PC-3 (cell line): ENCODE measurements around the gene PBXIP1. TPM values are rescaled to one million over a fixed set of nuclear protein-coding genes. Genes with fewer than 3 reads are reported as not detected.

Experiments used
- ATAC-seq: fragments of 200-7000 bp; cut with Tn5 transposase; 2 replicates; pipeline ENCODE4 v1.9.1; 2020; ENCODE audit warnings: mild to moderate bottlenecking, moderate library complexity
- BruUV-seq: library from RNA; stranded (reverse); fragments of 400-500 nt; replicated peaks from 2 replicates; lab custom pipeline; 2021; lab: Mats Ljungman, UMichigan
- CTCF ChIA-PET: fragments of 300-600 bp; sonication (Branson Sonifier 250); formaldehyde crosslinking; loops from one replicate; lab custom pipeline; 2022; ENCODE audit warnings: antibody characterized with exemption; lab: Charles Lee
- POLR2A ChIA-PET: fragments of 300-600 bp; sonication (Branson Sonifier 250); formaldehyde crosslinking; loops from one replicate; lab custom pipeline; 2022; ENCODE audit warnings: antibody characterized with exemption; ENCODE audit not compliant: unreplicated experiment; lab: Charles Lee
- DNase-seq: peaks from one replicate; pipeline ENCODE4 v3.0.0-alpha.2; 2015
- H2AFZ ChIP-seq: fragments of 300-600 bp; sonication (generic); 2 replicates; pipeline ENCODE4 v1.6.0; 2016; ENCODE audit warnings: antibody characterized with exemption, low read length
- H3F3A ChIP-seq: fragments of 300-600 bp; sonication (generic); one replicate; pipeline ENCODE4 v1.6.0; 2017; ENCODE audit warnings: antibody characterized with exemption, low read length, control low read depth, mild to moderate bottlenecking; ENCODE audit not compliant: unreplicated experiment
- H3K27ac ChIP-seq: fragments of 300-600 bp; sonication (generic); 2 replicates; pipeline ENCODE4 v1.5.1; 2016; ENCODE audit warnings: mild to moderate bottlenecking, low read length
- H3K27me3 ChIP-seq: fragments of 300-600 bp; sonication (generic); 2 replicates; pipeline ENCODE4 v1.6.1; 2016; ENCODE audit warnings: low read length, mixed read lengths
- H3K36me3 ChIP-seq: fragments of 300-600 bp; sonication (generic); 2 replicates; pipeline ENCODE4 v1.6.1; 2016; ENCODE audit warnings: low read depth, mixed run types, low read length, mixed read lengths
- H3K4me1 ChIP-seq: fragments of 300-600 bp; sonication (generic); 2 replicates; pipeline ENCODE4 v1.5.1; 2016; ENCODE audit warnings: low read length; ENCODE audit not compliant: insufficient read depth
- H3K4me2 ChIP-seq: fragments of 300-600 bp; sonication (generic); 2 replicates; pipeline ENCODE4 v1.6.0; 2016; ENCODE audit warnings: low read length
- H3K4me3 ChIP-seq: fragments of 300-600 bp; sonication (generic); 2 replicates; pipeline ENCODE4 v1.5.1; 2016; ENCODE audit warnings: mild to moderate bottlenecking, low read length, mixed read lengths
- H3K79me2 ChIP-seq: fragments of 300-600 bp; sonication (generic); 2 replicates; pipeline ENCODE4 v1.6.1; 2017; ENCODE audit warnings: low read length, mixed read lengths
- H3K9ac ChIP-seq: fragments of 300-600 bp; sonication (generic); 2 replicates; pipeline ENCODE4 v1.6.0; 2016; ENCODE audit warnings: mild to moderate bottlenecking, low read length
- H3K9me2 ChIP-seq: fragments of 300-600 bp; sonication (generic); replicated peaks from 2 replicates; pipeline ENCODE4 v1.6.1; 2016; ENCODE audit warnings: mixed run types, low read length, mixed read lengths
- H3K9me3 ChIP-seq: fragments of 300-600 bp; sonication (generic); 2 replicates; pipeline ENCODE4 v1.6.1; 2016; ENCODE audit warnings: low read length, mixed read lengths
- H4K20me1 ChIP-seq: fragments of 300-600 bp; sonication (generic); 2 replicates; pipeline ENCODE4 v1.6.1; 2016; ENCODE audit warnings: low read length, mixed read lengths
- EZH2 ChIP-seq: fragments of 300-600 bp; sonication (generic); IDR thresholded peaks from one replicate; pipeline ENCODE4 v1.6.1; 2017; ENCODE audit warnings: antibody characterized with exemption, mild to moderate bottlenecking, low read length; ENCODE audit not compliant: unreplicated experiment
- EZH2phosphoT487 ChIP-seq: fragments of 300-600 bp; sonication (generic); IDR thresholded peaks from 2 replicates; pipeline ENCODE4 v1.6.1; 2018; ENCODE audit warnings: mild to moderate bottlenecking, antibody characterized with exemption, low read length, borderline replicate concordance
- intact Hi-C: fragments of 100-400 bp; cut with micrococcal nuclease; formaldehyde crosslinking; loops from 2 replicates; pipeline ENCODE4 v1.9.0; 2023
- total RNA-seq: library from RNA; depleted of rRNA; stranded (reverse); fragments of >200 nt; gene quantifications from 2 replicates; pipeline ENCODE4 v1.2.3, GENCODE V29; 2014
- TF ChIP-seq, protein P1 (sequence below): fragments of 300-600 bp; sonication (generic); conservative IDR thresholded peaks from 2 replicates; pipeline ENCODE4 v1.5.1; 2017; ENCODE audit warnings: antibody characterized with exemption, low read depth, mild to moderate bottlenecking, low read length

PBXIP1 gene
- total RNA-seq, 1 experiment from 2014 or later = 35.4 TPM

DNA sequence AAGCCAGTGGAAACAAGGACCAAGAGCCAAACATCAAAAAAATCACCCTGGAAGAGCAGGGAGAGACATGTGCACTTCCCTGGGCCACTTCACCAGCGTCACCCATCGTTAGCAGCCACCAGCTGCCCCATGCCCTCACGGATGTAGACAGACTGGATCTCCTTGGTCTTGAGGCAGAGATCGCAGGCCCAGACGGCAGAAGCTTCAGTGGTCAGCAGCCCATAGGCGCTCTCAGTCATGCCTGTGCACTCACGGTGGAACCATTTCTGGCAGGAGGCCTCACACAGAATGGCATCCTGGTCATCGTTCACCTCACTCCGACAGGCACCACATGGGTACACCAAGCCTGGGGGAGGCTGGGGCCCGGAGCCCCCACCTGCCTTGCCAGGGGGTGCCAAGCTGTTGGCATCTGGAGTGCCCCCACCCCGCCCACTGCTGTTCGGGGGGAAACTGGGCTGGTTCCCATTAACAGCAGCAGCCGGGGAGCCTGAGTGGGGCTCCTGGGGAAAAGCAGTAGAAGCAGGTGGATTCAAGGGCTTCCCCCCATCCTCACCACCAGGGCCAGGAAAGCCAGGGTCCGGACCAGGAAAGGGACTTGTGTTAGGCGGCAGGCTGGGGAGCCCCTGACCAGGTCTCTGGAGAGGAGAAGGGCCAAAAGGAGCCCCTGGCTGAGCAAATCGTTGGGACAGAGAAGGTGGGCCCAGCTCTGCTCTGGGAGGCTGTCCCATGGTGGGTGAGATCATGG is 3.0 kb upstream of the PBXIP1 start:
- Histone ChIP-seq H3K4me1 (peaks cover 31% of the 10 kb centered on the region), H3K9me3 (no peaks in the 10 kb centered on the region), H3K9me2 (no peaks in the 10 kb centered on the region), H4K20me1 (no peaks in the 10 kb centered on the region), H3K27ac (no peak overlapping the region), H3F3A (no peaks in the 10 kb centered on the region), H3K79me2 (peaks cover 42% of the 10 kb centered on the region), H3K4me2 (no peak overlapping the region), H3K27me3 (no peaks in the 10 kb centered on the region), H3K4me3 (no peak overlapping the region), H3K36me3 (peaks cover 17% of the 10 kb centered on the region; the same call in 1 of the 2 replicates), H2AFZ (no peak overlapping the region), H3K9ac (no peak overlapping the region)
- no peak for ATAC-seq
- no peak for DNase-seq
- no TSS peak for BruUV-seq
- TF ChIP-seq, protein P1, sequence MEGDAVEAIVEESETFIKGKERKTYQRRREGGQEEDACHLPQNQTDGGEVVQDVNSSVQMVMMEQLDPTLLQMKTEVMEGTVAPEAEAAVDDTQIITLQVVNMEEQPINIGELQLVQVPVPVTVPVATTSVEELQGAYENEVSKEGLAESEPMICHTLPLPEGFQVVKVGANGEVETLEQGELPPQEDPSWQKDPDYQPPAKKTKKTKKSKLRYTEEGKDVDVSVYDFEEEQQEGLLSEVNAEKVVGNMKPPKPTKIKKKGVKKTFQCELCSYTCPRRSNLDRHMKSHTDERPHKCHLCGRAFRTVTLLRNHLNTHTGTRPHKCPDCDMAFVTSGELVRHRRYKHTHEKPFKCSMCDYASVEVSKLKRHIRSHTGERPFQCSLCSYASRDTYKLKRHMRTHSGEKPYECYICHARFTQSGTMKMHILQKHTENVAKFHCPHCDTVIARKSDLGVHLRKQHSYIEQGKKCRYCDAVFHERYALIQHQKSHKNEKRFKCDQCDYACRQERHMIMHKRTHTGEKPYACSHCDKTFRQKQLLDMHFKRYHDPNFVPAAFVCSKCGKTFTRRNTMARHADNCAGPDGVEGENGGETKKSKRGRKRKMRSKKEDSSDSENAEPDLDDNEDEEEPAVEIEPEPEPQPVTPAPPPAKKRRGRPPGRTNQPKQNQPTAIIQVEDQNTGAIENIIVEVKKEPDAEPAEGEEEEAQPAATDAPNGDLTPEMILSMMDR = no peak
- no peak for TF ChIP-seq EZH2
- TF ChIP-seq EZH2phosphoT487 = no peak
- CTCF ChIA-PET = no interaction called here
- POLR2A ChIA-PET = no interaction called here
- intact Hi-C loops = no loop called here

DNA sequence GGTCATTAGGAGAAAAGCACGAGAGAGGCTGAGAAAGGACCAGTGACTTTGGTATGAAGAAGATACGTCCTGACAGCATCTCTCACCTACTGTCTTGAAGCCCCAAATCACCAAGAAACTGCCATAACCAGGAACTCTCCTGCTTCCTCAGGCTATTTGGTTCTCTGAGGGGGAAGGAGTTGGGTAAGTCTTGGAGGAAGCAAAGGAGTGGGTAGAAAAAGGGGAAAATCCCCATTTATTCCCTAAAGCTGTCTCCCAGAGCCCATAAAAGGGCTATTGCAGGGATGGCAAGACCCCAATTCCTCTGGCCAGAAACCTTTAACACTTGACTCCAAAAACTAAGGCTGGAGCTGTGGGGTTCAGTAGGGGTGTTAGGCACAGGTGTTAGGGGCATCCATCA is 2.1 kb upstream of the PBXIP1 start:
- H3F3A ChIP-seq = no peaks in the 10 kb centered on the region
- no peak for DNase-seq
- BruUV-seq = TSS peak; percentile 0

More for the DNA sequence above, 2.1 kb upstream of the PBXIP1 start:
- no peaks in the 10 kb centered on the region for H4K20me1 ChIP-seq
- POLR2A ChIA-PET = no interaction called here
- no peak overlapping the region for H3K4me2 ChIP-seq
- no peak overlapping the region for H3K9ac ChIP-seq
- no peak overlapping the region for H3K27ac ChIP-seq
- H3K4me1 ChIP-seq = peaks cover 30% of the 10 kb centered on the region
- TF ChIP-seq, protein P1 = no peak
- TF ChIP-seq EZH2phosphoT487 = no peak
- no peak for TF ChIP-seq EZH2
- H3K79me2 ChIP-seq = peaks cover 36% of the 10 kb centered on the region
- intact Hi-C loops = no loop called here
- H2AFZ ChIP-seq = no peak overlapping the region
- no peaks in the 10 kb centered on the region for H3K9me3 ChIP-seq
- CTCF ChIA-PET = no interaction called here
- no peaks in the 10 kb centered on the region for H3K9me2 ChIP-seq
- H3K4me3 ChIP-seq = no peak overlapping the region
- ATAC-seq = no peak
- H3K27me3 ChIP-seq = no peaks in the 10 kb centered on the region
- H3K36me3 ChIP-seq = peaks cover 10% of the 10 kb centered on the region; the same call in 1 of the 2 replicates
